ENCODE measurements around the gene NKAIN2. TPM values are rescaled to one million over a fixed set of nuclear protein-coding genes. Genes with fewer than 3 reads are reported as not detected.

The NKAIN2 gene
- total and polyA plus RNA-seq, 8 donors: 0.02 to 0.09 TPM; not detected in 6

GRCh38 chr6:124659427-124659826, 855.8 kb downstream of the NKAIN2 start:
- FAIRE-seq (no peak), DNase-seq (no peak), ATAC-seq (no peak)
- no peaks in the 10 kb centered on the region for H3K4me1 ChIP-seq
- no peak overlapping the region for H3K27ac ChIP-seq
- no peaks in the 10 kb centered on the region for H3K27me3 ChIP-seq
- H3K9me3 ChIP-seq: no peaks in the 10 kb centered on the region
- TF ChIP-seq, protein P1, sequence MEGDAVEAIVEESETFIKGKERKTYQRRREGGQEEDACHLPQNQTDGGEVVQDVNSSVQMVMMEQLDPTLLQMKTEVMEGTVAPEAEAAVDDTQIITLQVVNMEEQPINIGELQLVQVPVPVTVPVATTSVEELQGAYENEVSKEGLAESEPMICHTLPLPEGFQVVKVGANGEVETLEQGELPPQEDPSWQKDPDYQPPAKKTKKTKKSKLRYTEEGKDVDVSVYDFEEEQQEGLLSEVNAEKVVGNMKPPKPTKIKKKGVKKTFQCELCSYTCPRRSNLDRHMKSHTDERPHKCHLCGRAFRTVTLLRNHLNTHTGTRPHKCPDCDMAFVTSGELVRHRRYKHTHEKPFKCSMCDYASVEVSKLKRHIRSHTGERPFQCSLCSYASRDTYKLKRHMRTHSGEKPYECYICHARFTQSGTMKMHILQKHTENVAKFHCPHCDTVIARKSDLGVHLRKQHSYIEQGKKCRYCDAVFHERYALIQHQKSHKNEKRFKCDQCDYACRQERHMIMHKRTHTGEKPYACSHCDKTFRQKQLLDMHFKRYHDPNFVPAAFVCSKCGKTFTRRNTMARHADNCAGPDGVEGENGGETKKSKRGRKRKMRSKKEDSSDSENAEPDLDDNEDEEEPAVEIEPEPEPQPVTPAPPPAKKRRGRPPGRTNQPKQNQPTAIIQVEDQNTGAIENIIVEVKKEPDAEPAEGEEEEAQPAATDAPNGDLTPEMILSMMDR (IDR thresholded peaks at IDR 0.05): no peak
- intact Hi-C loops (cut with DNase I): no loop called here
- no peaks in the 10 kb centered on the region for H3K36me3 ChIP-seq
- H3K4me3 ChIP-seq: no peak overlapping the region
- 51 to 76% methylated on average over 1 of the region's 1 CpG for WGBS, 2 donors

DNA sequence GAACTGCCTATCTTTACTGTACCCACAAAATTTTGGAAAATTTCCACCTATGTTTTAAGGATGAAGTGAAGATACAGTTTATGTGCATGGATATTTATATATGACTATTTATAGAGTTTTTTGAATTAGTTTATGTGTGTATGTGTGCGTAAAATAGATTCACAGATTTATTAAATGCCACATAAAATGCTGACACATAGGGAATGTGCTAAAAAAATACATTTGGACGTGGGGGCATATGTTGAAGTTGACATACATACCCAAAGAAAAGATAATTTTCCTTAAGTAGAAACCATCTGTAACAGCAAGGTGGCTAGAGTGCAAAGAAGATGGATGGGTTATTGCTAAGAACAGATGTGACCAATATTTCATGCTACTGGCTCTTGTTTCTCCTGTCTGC, 856.5 kb downstream of the NKAIN2 start:
- Histone ChIP-seq H3K9me3 (no peaks in the 10 kb centered on the region), H3K27ac (no peak overlapping the region), H3K4me1 (no peaks in the 10 kb centered on the region), H3K36me3 (no peaks in the 10 kb centered on the region), H3K27me3 (no peaks in the 10 kb centered on the region), H3K4me3 (no peak overlapping the region)
- intact Hi-C loops (cut with DNase I): no loop called here
- no peak for DNase-seq
- no peak for ATAC-seq
- TF ChIP-seq, protein P1 (IDR thresholded peaks at IDR 0.05): no peak
- WGBS, 2 donors: 21 to 31% methylated on average over 2 of the region's 2 CpGs
- FAIRE-seq: no peak

DNA sequence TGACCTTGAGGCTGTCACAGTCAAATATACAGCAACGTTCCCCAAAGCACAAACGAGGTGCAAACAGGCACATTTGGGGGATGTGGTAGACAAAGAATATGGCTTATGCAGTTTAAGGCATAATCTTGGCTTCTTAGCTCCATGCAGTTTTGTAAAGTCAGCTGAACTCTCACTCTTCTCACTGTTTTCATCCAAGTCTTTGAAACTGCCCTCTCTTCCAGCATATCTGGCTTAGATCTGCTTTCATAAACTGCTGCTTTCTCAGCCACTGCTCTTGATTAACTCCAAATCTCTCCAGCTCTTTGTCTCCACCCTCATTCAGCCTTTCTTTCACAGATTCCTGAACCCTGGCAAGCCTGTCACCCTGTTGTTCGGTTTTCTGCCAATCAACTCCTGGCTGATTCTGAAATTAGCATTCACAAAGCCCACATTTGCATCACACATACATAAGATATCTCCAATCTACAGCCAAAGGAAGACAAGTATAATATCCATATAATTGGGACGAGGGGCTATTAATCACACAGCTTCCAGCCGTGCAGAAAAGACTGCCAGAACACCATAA, 857.5 kb downstream of the NKAIN2 start:
- H3K4me1 ChIP-seq: no peaks in the 10 kb centered on the region
- FAIRE-seq: no peak
- intact Hi-C loops (cut with DNase I): no loop called here
- no peaks in the 10 kb centered on the region for H3K9me3 ChIP-seq
- ATAC-seq: no peak
- TF ChIP-seq, protein P1 (IDR thresholded peaks at IDR 0.05): no peak
- H3K4me3 ChIP-seq: no peak overlapping the region
- 20 to 21% methylated on average over 5 of the region's 5 CpGs for WGBS, 2 donors
- no peak overlapping the region for H3K27ac ChIP-seq
- H3K27me3 ChIP-seq: no peaks in the 10 kb centered on the region
- H3K36me3 ChIP-seq: no peaks in the 10 kb centered on the region
- DNase-seq: no peak

DNA sequence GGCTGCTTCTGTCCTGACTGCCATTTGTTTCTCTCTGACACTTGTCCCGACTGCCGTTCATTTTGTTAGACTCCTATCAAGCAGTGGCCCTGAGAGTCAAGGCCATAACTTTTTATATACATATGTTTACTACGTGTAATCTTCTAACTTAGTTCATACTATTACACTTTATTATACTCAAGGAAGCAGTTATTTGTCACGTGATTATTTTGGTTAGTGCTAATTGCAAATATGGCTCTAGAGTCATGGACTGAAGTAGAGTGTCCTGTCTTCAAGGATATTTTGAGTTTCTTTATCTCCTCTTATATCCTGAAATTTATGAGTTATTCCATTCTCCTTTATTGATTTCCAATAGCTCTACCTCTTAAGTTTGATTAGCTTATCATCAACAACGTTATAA, 864.4 kb downstream of the NKAIN2 start:
- Histone ChIP-seq H3K36me3 (no peaks in the 10 kb centered on the region), H3K27me3 (no peaks in the 10 kb centered on the region), H3K4me1 (no peaks in the 10 kb centered on the region), H3K9me3 (no peaks in the 10 kb centered on the region), H3K27ac (no peak overlapping the region), H3K4me3 (no peak overlapping the region)
- intact Hi-C loops (cut with DNase I): no loop called here
- DNase-seq (no peak), ATAC-seq (no peak), FAIRE-seq (no peak)
- 35 to 50% methylated on average over 5 of the region's 5 CpGs for WGBS, 2 donors
- TF ChIP-seq, protein P1 (IDR thresholded peaks at IDR 0.05): no peak

GRCh38 chr6:124669713-124670480, 866.2 kb downstream of the NKAIN2 start:
- H3K4me1 ChIP-seq: no peaks in the 10 kb centered on the region
- no peak overlapping the region for H3K27ac ChIP-seq
- no peaks in the 10 kb centered on the region for H3K9me3 ChIP-seq
- TF ChIP-seq, protein P1 (IDR thresholded peaks at IDR 0.05): no peak
- WGBS, 2 donors: 49 to 66% methylated on average over 4 of the region's 4 CpGs
- FAIRE-seq (no peak), DNase-seq (no peak), ATAC-seq (no peak)
- no peaks in the 10 kb centered on the region for H3K27me3 ChIP-seq
- H3K4me3 ChIP-seq: no peak overlapping the region
- intact Hi-C loops (cut with DNase I): no loop called here
- no peaks in the 10 kb centered on the region for H3K36me3 ChIP-seq
